ENCODE data around the gene ZBTB8A.

ZBTB8A gene

GRCh38 chr1:32652244-32652962, 113.2 kb downstream of the ZBTB8A start:
- DNase-seq (ENCODE audit: low read depth, low spot score), result no peak

Measured in smooth muscle cell of the brain vasculature (primary cell).